ENCODE measurements around the gene DCDC1. TPM values are rescaled to one million over a fixed set of nuclear protein-coding genes. Genes with fewer than 3 reads are reported as not detected.

DCDC1 gene
- total RNA-seq, 1 donor from 2014 or later = 0.93 TPM

GRCh38 chr11:30992513-30992849, 377.1 kb downstream of the DCDC1 start:
- DNase-seq (no peak), ATAC-seq (no peak)
- Histone ChIP-seq H3K9me3 (no peaks in the 10 kb centered on the region), H3K4me3 (no peak overlapping the region), H3K27ac (no peak overlapping the region), H3K36me3 (no peaks in the 10 kb centered on the region), H3K27me3 (no peaks in the 10 kb centered on the region), H3K4me1 (no peaks in the 10 kb centered on the region)
- intact Hi-C loops (cut with DNase I) = no loop called here
- no peak for TF ChIP-seq CTCF (IDR thresholded peaks at IDR 0.05)

DNA sequence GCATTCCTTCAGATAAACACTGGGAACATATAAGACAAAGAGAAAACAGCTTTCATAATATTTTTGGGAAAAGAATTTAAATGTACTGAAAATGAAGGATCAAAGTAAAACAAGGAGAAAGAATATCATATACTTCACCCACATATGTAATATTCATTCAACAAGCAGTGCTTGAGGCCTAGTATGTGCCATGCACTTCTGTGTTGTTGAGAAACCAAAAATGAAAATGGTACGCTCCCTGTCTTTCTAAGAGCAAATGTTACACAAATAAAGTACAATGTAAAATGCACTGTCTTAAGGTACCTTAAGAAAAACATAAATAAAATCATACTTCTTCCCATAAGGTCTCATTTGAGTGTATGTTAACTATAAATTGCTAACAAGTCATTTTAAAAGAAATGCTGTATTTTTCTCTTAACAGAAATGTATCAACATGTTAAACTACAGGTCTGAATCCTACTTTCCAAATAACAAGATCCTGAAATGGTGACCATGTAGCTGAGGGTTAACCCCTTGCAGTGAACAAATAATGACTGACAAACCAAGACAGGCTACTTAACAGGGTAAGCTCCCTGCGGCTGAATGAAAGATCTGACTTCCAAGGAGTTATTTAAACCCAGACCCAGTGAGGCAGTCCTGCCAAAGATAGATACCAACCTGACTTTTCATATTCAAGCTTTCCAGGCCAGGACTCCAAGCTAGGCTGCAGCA, 377.6 kb downstream of the DCDC1 start:
- H3K27ac ChIP-seq = no peak overlapping the region
- intact Hi-C loops (cut with DNase I) = no loop called here
- H3K4me1 ChIP-seq = no peaks in the 10 kb centered on the region
- H3K9me3 ChIP-seq = no peaks in the 10 kb centered on the region
- no peak for ATAC-seq
- H3K36me3 ChIP-seq = no peaks in the 10 kb centered on the region
- H3K27me3 ChIP-seq = no peaks in the 10 kb centered on the region
- DNase-seq = no peak
- no peak for TF ChIP-seq CTCF (IDR thresholded peaks at IDR 0.05)
- no peak overlapping the region for H3K4me3 ChIP-seq

DNA sequence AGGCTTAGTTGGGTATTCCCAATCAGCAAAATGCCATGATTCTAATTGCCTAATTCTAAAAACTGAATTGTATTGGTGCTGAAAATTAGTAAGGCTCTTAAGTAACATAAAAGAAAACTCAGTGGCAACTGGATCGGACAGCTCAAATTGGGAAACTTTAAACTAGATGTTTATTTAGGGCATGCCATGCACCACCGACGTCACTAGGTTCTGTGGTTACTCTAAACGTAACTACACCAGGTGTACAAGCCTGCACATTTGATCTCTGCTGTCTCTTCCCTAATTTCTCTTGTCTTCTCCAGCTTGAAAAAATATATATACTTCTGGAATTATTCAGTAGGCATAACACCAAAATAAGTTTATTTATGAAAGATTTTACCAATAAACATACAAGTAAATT, 378.2 kb downstream of the DCDC1 start:
- Histone ChIP-seq H3K36me3 (no peaks in the 10 kb centered on the region), H3K9me3 (no peaks in the 10 kb centered on the region), H3K27me3 (no peaks in the 10 kb centered on the region), H3K27ac (no peak overlapping the region), H3K4me3 (no peak overlapping the region), H3K4me1 (no peaks in the 10 kb centered on the region)
- DNase-seq (no peak), ATAC-seq (no peak)
- intact Hi-C loops (cut with DNase I) = no loop called here
- TF ChIP-seq CTCF (IDR thresholded peaks at IDR 0.05) = no peak

DNA sequence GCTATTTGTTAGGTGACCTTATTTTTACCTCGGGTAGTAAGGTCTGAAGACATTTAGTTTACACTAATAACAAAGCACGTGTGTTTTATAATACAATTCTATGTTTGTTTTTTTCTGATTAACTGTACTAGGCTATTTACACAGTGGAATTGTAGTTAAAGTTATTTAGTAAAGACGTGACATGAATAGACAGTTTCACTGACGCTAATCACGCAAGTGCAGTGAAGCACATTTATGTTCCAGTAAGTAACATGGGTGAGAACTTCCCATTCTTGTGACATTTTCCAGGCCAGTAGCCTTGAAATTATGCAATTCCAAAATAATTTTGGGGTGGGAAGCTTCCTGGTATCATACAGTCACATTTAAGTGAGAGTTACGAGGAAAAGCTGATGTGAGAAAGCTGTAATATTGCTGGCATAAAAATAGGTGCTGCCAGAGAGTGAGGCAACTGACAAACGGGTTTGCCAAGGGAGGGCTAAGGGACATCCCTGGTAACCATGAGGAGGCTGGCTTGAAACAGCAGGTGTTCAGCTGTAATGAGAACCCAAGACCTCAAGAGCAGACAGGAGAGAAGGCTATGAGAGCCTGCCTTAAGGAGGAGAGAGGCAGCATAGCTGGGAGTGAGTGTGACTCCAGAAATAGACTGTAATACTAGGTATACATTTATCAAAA, 378.8 kb downstream of the DCDC1 start:
- H3K27ac ChIP-seq = no peak overlapping the region
- no peaks in the 10 kb centered on the region for H3K27me3 ChIP-seq
- no peak overlapping the region for H3K4me3 ChIP-seq
- no peak for ATAC-seq
- no peaks in the 10 kb centered on the region for H3K36me3 ChIP-seq
- DNase-seq = no peak
- no peaks in the 10 kb centered on the region for H3K9me3 ChIP-seq
- no peaks in the 10 kb centered on the region for H3K4me1 ChIP-seq
- no peak for TF ChIP-seq CTCF (IDR thresholded peaks at IDR 0.05)
- intact Hi-C loops (cut with DNase I) = no loop called here

DNA sequence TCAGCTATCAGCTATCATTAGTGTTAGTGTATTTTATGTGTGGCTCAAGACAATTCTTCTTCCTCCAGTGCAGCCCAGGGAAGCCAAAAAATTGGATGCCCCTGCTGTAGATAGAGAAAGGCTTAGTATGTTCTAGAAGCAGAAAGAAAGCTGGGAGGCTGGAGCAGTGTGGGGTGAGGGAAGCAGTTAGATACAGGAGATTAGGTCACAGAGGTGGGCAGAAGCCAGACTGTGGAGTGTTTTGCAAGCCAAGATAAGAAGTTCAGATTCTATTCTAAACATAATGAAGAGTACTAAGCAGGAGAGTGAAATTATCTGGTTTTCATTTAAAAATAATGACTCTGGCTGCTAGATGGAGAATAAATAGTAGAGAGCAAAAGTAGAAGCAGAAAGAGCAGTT, 381.7 kb downstream of the DCDC1 start:
- DNase-seq = no peak
- TF ChIP-seq CTCF (IDR thresholded peaks at IDR 0.05) = no peak
- H3K36me3 ChIP-seq = no peaks in the 10 kb centered on the region
- H3K9me3 ChIP-seq = no peaks in the 10 kb centered on the region
- ATAC-seq = no peak
- intact Hi-C loops (cut with DNase I) = no loop called here
- no peak overlapping the region for H3K27ac ChIP-seq
- no peak overlapping the region for H3K4me3 ChIP-seq
- no peaks in the 10 kb centered on the region for H3K27me3 ChIP-seq
- no peaks in the 10 kb centered on the region for H3K4me1 ChIP-seq
